ENCODE measurements around the gene WDR20.
"Not testable (repeated sequence)": the region's sequence is repeated elsewhere in the genome, so short reads cannot be mapped to it uniquely, and the experiment has no call there.

The WDR20 gene

GRCh38 chr14:102171173-102172020, 31.7 kb downstream of the WDR20 start:
- no peak for DNase-seq (ENCODE audit: low read depth in 2 of 2)

GRCh38 chr14:102172021-102172272, 32.2 kb downstream of the WDR20 start:
- not testable (repeated sequence) for DNase-seq (ENCODE audit: low read depth in 2 of 2)

- not testable (repeated sequence) for DNase-seq (ENCODE audit: low read depth in 2 of 2)
These were observed 33.0 kb downstream of the WDR20 start for GRCh38 chr14:102172721-102173120.

GRCh38 chr14:102177161-102177560, 37.5 kb downstream of the WDR20 start:
- DNase-seq (ENCODE audit: low read depth in 2 of 2), result no peak

- no peak for DNase-seq (ENCODE audit: low read depth in 2 of 2)
These were observed 39.1 kb downstream of the WDR20 start for GRCh38 chr14:102178806-102179205.

- no peak for DNase-seq (ENCODE audit: low read depth in 2 of 2)
These were observed 40.7 kb downstream of the WDR20 start for GRCh38 chr14:102180248-102180998.

- DNase-seq (ENCODE audit: low read depth in 2 of 2), result no peak
These were observed 41.5 kb downstream of the WDR20 start for GRCh38 chr14:102181187-102181586.

GRCh38 chr14:102182190-102182589, 42.5 kb downstream of the WDR20 start:
- DNase-seq (ENCODE audit: low read depth in 2 of 2), result no peak

- no peak for DNase-seq (ENCODE audit: low read depth in 2 of 2)
These were observed 43.4 kb downstream of the WDR20 start for GRCh38 chr14:102182936-102183619.

- no peak for DNase-seq (ENCODE audit: low read depth in 2 of 2)
These were observed 44.2 kb downstream of the WDR20 start for GRCh38 chr14:102183886-102184285.

GRCh38 chr14:102184316-102185035, 44.8 kb downstream of the WDR20 start:
- DNase-seq (ENCODE audit: low read depth in 2 of 2), result no peak

GRCh38 chr14:102185360-102185759, 45.7 kb downstream of the WDR20 start:
- no peak for DNase-seq (ENCODE audit: low read depth in 2 of 2)

- DNase-seq (ENCODE audit: low read depth in 2 of 2), result no peak
These were observed 47.3 kb downstream of the WDR20 start for GRCh38 chr14:102187044-102187443.

- DNase-seq (ENCODE audit: low read depth in 2 of 2), result no peak
These were observed 47.9 kb downstream of the WDR20 start for GRCh38 chr14:102187568-102188001.

- DNase-seq (ENCODE audit: low read depth in 2 of 2), result no peak
These were observed 48.5 kb downstream of the WDR20 start for GRCh38 chr14:102188187-102188586.

- no peak for DNase-seq (ENCODE audit: low read depth in 2 of 2)
These were observed 50.2 kb downstream of the WDR20 start for GRCh38 chr14:102189874-102190273.

GRCh38 chr14:102192840-102193502, 53.3 kb downstream of the WDR20 start:
- DNase-seq (ENCODE audit: low read depth in 2 of 2), result no peak

GRCh38 chr14:102194856-102195255, 55.2 kb downstream of the WDR20 start:
- DNase-seq (ENCODE audit: low read depth in 2 of 2), result no peak

GRCh38 chr14:102195446-102195845, 55.7 kb downstream of the WDR20 start:
- no peak for DNase-seq (ENCODE audit: low read depth in 2 of 2)

GRCh38 chr14:102196039-102196901, 56.6 kb downstream of the WDR20 start:
- no peak for DNase-seq (ENCODE audit: low read depth in 2 of 2)

GRCh38 chr14:102196902-102197230, 57.2 kb downstream of the WDR20 start:
- no peak for DNase-seq (ENCODE audit: low read depth in 2 of 2)

Data from activated CD8-positive, alpha-beta memory T cell treated with anti-CD3 and anti-CD28 coated beads for 4 hours (primary cell).